ENCODE measurements around the gene TGM1.

The TGM1 gene

GRCh38 chr14:24292118-24292807, 29.3 kb upstream of the TGM1 start:
- no peak overlapping the region for H3K4me3 Mint-ChIP-seq
- H3K4me1 Mint-ChIP-seq = peaks cover 22% of the 10 kb centered on the region

DNA sequence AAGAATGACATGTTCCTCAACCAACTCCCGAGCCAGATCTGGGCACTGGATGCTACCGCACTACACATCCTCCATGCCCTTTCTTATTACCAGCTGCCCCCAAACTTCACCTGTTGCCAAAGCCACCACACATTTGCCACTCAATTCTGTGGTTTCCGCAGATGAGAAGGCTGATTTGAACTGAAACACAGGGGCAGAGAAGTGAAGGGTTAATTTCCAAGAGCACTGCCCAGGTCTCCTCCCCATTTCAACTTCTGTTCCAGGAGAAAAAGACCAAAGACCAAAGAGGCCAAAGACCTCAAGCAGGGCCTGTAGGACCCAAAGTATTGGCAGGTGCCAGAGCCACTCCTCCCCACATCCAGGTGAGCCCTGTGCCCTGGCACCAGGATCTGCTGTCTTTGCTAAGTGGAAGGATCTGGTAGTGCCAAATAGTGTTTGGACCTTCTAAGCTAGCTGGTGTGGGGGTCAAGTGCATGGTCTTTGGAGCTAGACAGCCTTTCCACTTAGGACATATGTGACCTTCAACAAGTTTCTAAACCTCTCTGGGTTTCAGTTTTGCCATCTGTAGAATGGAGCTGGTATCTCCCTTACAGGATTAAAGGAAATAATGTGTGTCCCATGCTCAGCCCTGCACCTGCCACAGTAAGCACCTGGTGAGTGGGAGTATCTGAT, 28.6 kb upstream of the TGM1 start:
- peaks cover 10% of the 10 kb centered on the region for H3K36me3 Mint-ChIP-seq (ENCODE audit: low read depth)
- no peak overlapping the region for H3K27ac Mint-ChIP-seq
- peaks cover 17% of the 10 kb centered on the region for H3K4me1 Mint-ChIP-seq
- no peaks in the 10 kb centered on the region for H3K27me3 Mint-ChIP-seq (ENCODE audit: low read depth, poor library complexity)
- no peak for DNase-seq
- TF ChIP-seq CTCF (IDR thresholded peaks at IDR 0.05) = no peak
- no peaks in the 10 kb centered on the region for H3K9me3 Mint-ChIP-seq
- H3K4me3 Mint-ChIP-seq = no peak overlapping the region

More at GRCh38 chr14:24292118-24292807, 29.3 kb upstream of the TGM1 start:
- Mint-ChIP-seq H3K27ac (no peak overlapping the region), H3K27me3 (ENCODE audit: low read depth, poor library complexity) (no peaks in the 10 kb centered on the region), H3K36me3 (ENCODE audit: low read depth) (peaks cover 10% of the 10 kb centered on the region), H3K9me3 (no peaks in the 10 kb centered on the region)
- no peak for TF ChIP-seq CTCF (IDR thresholded peaks at IDR 0.05)
- no peak for DNase-seq

DNA sequence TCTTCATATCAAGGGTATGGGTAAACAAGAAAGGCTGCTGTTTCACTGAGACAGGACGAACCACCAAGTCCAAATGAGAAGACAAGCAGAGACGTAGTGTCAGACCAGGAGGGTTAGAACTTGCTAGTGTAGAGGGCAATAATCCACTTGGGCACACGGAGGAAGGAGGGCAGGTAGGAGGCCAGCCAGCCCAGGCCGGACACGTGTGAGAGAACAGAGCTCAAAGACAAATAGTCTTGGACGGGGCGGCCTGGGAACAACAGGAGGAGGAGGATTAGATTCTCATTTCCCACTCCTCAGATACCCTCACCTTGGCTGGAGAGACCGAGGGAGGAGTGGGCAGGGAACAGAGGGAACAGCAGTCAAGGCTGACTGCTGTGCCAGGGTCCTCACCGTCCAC, 27.8 kb upstream of the TGM1 start:
- Mint-ChIP-seq H3K4me1 (peaks cover 10% of the 10 kb centered on the region), H3K9me3 (no peaks in the 10 kb centered on the region), H3K36me3 (ENCODE audit: low read depth) (peaks cover 10% of the 10 kb centered on the region), H3K27ac (no peak overlapping the region), H3K4me3 (no peak overlapping the region), H3K27me3 (ENCODE audit: low read depth, poor library complexity) (no peaks in the 10 kb centered on the region)
- TF ChIP-seq CTCF (IDR thresholded peaks at IDR 0.05) = no peak
- DNase-seq = no peak

- Mint-ChIP-seq H3K27me3 (ENCODE audit: low read depth, poor library complexity) (no peaks in the 10 kb centered on the region), H3K9me3 (no peaks in the 10 kb centered on the region), H3K27ac (peak overlapping the region; percentile 48), H3K36me3 (ENCODE audit: low read depth) (peaks cover 6% of the 10 kb centered on the region), H3K4me3 (no peak overlapping the region), H3K4me1 (peaks cover 10% of the 10 kb centered on the region)
- DNase-seq = no peak
- TF ChIP-seq CTCF (IDR thresholded peaks at IDR 0.05) = no peak
Measured at GRCh38 chr14:24289649-24290280, 26.8 kb upstream of the TGM1 start.

DNA sequence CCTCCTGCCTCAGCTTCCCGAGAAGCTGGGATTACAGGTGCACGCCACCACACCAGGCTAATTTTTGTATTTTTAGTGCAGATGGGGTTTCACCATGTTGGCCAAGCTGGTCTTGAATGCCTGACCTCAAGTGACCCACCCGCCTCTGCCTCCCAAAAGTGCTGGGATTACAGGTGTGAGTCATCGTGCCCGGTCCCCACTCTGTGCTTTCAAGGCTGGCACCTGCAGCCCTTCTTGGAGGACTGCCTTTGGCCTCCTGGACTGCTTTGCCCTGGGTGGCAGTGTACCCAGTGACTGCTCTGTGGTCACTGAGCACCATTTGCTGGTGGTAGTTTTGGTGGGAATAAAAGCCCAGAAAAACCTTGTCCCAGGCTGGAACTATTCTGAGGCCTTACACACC, 24.0 kb upstream of the TGM1 start:
- DNase-seq = no peak
- Mint-ChIP-seq H3K4me3 (no peak overlapping the region), H3K27me3 (ENCODE audit: low read depth, poor library complexity) (peaks cover 2% of the 10 kb centered on the region), H3K27ac (no peak overlapping the region), H3K4me1 (peaks cover 10% of the 10 kb centered on the region), H3K9me3 (no peaks in the 10 kb centered on the region), H3K36me3 (ENCODE audit: low read depth) (no peaks in the 10 kb centered on the region)
- TF ChIP-seq CTCF (IDR thresholded peaks at IDR 0.05) = no peak

Data from nephron progenitor cell (in vitro differentiated cells).